HepG2 (cell line): ENCODE measurements around the gene TMEM44. TPM values are rescaled to one million over a fixed set of nuclear protein-coding genes. Genes with fewer than 3 reads are reported as not detected.

Source experiments
- KDM2A ChIP-seq: sonication (generic); formaldehyde crosslinking; IDR thresholded peaks from 2 replicates; pipeline ENCODE4 v1.4.0; 2020; ENCODE audit warnings: low read depth, missing genetic modification reagents, borderline replicate concordance
- MIXL1 ChIP-seq: IDR thresholded peaks from 2 replicates; pipeline ENCODE4 v1.6.1; 2016
- PHF21A ChIP-seq: sonication (generic); formaldehyde crosslinking; IDR thresholded peaks from 2 replicates; pipeline ENCODE4 v1.5.0; 2020; ENCODE audit warnings: mild to moderate bottlenecking, missing genetic modification reagents
- RXRA ChIP-seq: sonication (generic); formaldehyde crosslinking; IDR thresholded peaks from 2 replicates; pipeline ENCODE4 v1.5.1; 2020; ENCODE audit warnings: missing genetic modification reagents
- SOX6 ChIP-seq, 2 experiments: fragments of 450-650 bp in 1 of 2; sonication (generic) in 1 of 2; formaldehyde crosslinking in 1 of 2; IDR thresholded peaks; 2 replicates each; pipeline versions ENCODE4 v1.4.0 to v1.6.1; 2017 to 2020; ENCODE audit warnings: antibody characterized with exemption in 1 of 2, mild to moderate bottlenecking in 1 of 2, missing genetic modification reagents in 1 of 2
- SPEN ChIP-seq: sonication (generic); formaldehyde crosslinking; IDR thresholded peaks from 2 replicates; pipeline ENCODE4 v1.5.1; 2020; ENCODE audit warnings: low read depth, mild to moderate bottlenecking, missing genetic modification reagents
- TBX2 ChIP-seq: sonication (generic); formaldehyde crosslinking; IDR thresholded peaks from 2 replicates; pipeline ENCODE4 v1.5.0; 2020; ENCODE audit warnings: missing genetic modification reagents, mild to moderate bottlenecking, borderline replicate concordance
- ZNF547 ChIP-seq: sonication (generic); formaldehyde crosslinking; IDR thresholded peaks from 2 replicates; pipeline ENCODE4 v1.5.1; 2020; ENCODE audit warnings: mild to moderate bottlenecking, missing genetic modification reagents
- polyA plus RNA-seq, 8 experiments: library from polyadenylated mRNA; depleted of rRNA in 3 of 8; stranded (reverse) in 7 of 8; unstranded in 1 of 8; fragments of >200 nt; fragmentation: Illumina TruSeq in 4 of 8; extraction: Trizol in 4 of 8; gene quantifications; 2 replicates each; pipeline versions ENCODE4 v1.2.1 to v1.2.3, GENCODE V29; 2011 to 2016; ENCODE audit warnings: low read depth in 4 of 8, missing spikeins in 1 of 8, mixed read lengths in 1 of 8; ENCODE audit not compliant: insufficient read depth in 1 of 8
- total RNA-seq, 5 experiments: library from RNA; depleted of rRNA; stranded (reverse); fragments of >200 nt; fragmentation: Illumina TruSeq; extraction: Trizol; gene quantifications; 2 replicates each; pipeline ENCODE4 v1.2.3, GENCODE V29; 2016; ENCODE audit warnings: low read depth in 1 of 5
- TF ChIP-seq, protein P1 (sequence below): IDR thresholded peaks from 2 replicates; pipeline ENCODE4 v1.6.1; 2012; ENCODE audit warnings: low read length, improper control_type of control experiment
- TF ChIP-seq, protein P2 (sequence below): sonication (generic); formaldehyde crosslinking; IDR thresholded peaks from 2 replicates; pipeline ENCODE4 v1.4.0; 2020; ENCODE audit warnings: low read depth, missing genetic modification reagents
- TF ChIP-seq, protein P3 (sequence below): sonication (generic); formaldehyde crosslinking; conservative IDR thresholded peaks from 2 replicates; pipeline ENCODE4 v1.4.0; 2020; ENCODE audit warnings: missing genetic modification reagents
- TF ChIP-seq, protein P4 (sequence below): sonication (generic); formaldehyde crosslinking; IDR thresholded peaks from 2 replicates; pipeline ENCODE4 v1.8.1; 2023; ENCODE audit warnings: missing genetic modification reagents, inconsistent platforms, borderline replicate concordance
- TF ChIP-seq, protein P5 (sequence below): IDR thresholded peaks from 2 replicates; pipeline ENCODE4 v1.6.1; 2016
- TF ChIP-seq, protein P6 (sequence below): sonication (generic); formaldehyde crosslinking; IDR thresholded peaks from 2 replicates; pipeline ENCODE4 v1.8.0; 2022; ENCODE audit warnings: mild to moderate bottlenecking, missing genetic modification reagents; ENCODE audit not compliant: insufficient replicate concordance

The TMEM44 gene
- total and polyA plus RNA-seq, 2 of the 13 experiments (the other 11 are each of a cell fraction or from before 2014, with no cell fraction given) = 7.3 to 13.8 TPM

DNA sequence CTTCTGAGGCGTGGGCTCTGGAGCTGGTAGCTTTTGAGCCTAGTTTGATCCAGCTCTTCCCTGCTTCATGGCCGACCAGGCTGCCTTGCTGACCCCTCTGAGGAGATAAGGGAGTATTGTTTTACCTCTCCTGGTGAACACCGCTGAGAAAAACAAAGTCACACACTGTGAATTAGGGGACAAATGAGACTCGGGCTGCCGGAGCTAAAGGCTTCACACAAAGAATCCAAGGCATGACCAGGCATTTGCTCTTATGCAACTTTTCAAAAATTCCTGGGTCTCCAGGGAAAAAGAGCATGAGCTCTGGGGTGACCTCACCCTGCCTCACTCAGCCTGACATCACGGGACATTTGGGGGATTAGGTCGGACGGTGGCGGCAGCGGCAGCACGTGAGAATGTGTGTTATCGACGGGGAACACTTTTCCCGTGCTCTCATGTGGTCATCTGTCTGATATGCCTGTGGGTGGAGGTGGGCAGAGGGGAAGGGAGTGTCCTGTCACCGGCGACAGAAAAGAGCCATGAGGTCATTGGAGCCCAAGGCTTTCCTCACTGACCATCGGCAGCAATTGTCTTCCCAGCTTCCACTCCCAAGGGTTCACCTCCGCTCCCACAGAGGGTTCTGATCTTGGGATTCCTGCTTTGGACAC lies 61.0 kb downstream of the TMEM44 start (continued):
- TF ChIP-seq, protein P1, sequence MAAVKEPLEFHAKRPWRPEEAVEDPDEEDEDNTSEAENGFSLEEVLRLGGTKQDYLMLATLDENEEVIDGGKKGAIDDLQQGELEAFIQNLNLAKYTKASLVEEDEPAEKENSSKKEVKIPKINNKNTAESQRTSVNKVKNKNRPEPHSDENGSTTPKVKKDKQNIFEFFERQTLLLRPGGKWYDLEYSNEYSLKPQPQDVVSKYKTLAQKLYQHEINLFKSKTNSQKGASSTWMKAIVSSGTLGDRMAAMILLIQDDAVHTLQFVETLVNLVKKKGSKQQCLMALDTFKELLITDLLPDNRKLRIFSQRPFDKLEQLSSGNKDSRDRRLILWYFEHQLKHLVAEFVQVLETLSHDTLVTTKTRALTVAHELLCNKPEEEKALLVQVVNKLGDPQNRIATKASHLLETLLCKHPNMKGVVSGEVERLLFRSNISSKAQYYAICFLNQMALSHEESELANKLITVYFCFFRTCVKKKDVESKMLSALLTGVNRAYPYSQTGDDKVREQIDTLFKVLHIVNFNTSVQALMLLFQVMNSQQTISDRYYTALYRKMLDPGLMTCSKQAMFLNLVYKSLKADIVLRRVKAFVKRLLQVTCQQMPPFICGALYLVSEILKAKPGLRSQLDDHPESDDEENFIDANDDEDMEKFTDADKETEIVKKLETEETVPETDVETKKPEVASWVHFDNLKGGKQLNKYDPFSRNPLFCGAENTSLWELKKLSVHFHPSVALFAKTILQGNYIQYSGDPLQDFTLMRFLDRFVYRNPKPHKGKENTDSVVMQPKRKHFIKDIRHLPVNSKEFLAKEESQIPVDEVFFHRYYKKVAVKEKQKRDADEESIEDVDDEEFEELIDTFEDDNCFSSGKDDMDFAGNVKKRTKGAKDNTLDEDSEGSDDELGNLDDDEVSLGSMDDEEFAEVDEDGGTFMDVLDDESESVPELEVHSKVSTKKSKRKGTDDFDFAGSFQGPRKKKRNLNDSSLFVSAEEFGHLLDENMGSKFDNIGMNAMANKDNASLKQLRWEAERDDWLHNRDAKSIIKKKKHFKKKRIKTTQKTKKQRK = no peak
- TF ChIP-seq RXRA (CRISPR knock-in tag) = peak; percentile 67
- 0 out of 2 replicates have a peak, but pooled peaks have one; percentile 43 for TF ChIP-seq ZNF547 (CRISPR knock-in tag)
- TF ChIP-seq, protein P2, sequence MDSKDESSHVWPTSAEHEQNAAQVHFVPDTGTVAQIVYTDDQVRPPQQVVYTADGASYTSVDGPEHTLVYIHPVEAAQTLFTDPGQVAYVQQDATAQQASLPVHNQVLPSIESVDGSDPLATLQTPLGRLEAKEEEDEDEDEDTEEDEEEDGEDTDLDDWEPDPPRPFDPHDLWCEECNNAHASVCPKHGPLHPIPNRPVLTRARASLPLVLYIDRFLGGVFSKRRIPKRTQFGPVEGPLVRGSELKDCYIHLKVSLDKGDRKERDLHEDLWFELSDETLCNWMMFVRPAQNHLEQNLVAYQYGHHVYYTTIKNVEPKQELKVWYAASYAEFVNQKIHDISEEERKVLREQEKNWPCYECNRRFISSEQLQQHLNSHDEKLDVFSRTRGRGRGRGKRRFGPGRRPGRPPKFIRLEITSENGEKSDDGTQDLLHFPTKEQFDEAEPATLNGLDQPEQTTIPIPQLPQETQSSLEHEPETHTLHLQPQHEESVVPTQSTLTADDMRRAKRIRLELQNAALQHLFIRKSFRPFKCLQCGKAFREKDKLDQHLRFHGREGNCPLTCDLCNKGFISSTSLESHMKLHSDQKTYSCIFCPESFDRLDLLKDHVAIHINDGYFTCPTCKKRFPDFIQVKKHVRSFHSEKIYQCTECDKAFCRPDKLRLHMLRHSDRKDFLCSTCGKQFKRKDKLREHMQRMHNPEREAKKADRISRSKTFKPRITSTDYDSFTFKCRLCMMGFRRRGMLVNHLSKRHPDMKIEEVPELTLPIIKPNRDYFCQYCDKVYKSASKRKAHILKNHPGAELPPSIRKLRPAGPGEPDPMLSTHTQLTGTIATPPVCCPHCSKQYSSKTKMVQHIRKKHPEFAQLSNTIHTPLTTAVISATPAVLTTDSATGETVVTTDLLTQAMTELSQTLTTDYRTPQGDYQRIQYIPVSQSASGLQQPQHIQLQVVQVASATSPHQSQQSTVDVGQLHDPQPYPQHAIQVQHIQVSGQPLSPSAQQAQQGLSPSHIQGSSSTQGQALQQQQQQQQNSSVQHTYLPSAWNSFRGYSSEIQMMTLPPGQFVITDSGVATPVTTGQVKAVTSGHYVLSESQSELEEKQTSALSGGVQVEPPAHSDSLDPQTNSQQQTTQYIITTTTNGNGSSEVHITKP (CRISPR knock-in tag) = no peak
- TF ChIP-seq, protein P3, sequence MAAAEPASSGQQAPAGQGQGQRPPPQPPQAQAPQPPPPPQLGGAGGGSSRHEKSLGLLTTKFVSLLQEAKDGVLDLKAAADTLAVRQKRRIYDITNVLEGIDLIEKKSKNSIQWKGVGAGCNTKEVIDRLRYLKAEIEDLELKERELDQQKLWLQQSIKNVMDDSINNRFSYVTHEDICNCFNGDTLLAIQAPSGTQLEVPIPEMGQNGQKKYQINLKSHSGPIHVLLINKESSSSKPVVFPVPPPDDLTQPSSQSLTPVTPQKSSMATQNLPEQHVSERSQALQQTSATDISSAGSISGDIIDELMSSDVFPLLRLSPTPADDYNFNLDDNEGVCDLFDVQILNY = no peak
- no peak for TF ChIP-seq SPEN (CRISPR knock-in tag)
- TF ChIP-seq, protein P4, sequence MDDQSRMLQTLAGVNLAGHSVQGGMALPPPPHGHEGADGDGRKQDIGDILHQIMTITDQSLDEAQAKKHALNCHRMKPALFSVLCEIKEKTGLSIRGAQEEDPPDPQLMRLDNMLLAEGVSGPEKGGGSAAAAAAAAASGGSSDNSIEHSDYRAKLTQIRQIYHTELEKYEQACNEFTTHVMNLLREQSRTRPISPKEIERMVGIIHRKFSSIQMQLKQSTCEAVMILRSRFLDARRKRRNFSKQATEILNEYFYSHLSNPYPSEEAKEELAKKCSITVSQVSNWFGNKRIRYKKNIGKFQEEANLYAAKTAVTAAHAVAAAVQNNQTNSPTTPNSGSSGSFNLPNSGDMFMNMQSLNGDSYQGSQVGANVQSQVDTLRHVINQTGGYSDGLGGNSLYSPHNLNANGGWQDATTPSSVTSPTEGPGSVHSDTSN (CRISPR knock-in tag) = no peak
- TF ChIP-seq, protein P5, sequence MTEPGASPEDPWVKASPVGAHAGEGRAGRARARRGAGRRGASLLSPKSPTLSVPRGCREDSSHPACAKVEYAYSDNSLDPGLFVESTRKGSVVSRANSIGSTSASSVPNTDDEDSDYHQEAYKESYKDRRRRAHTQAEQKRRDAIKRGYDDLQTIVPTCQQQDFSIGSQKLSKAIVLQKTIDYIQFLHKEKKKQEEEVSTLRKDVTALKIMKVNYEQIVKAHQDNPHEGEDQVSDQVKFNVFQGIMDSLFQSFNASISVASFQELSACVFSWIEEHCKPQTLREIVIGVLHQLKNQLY = 0 out of 2 replicates have a peak, but pooled peaks have one; percentile 20
- no peak for TF ChIP-seq MIXL1
- TF ChIP-seq, protein P6, sequence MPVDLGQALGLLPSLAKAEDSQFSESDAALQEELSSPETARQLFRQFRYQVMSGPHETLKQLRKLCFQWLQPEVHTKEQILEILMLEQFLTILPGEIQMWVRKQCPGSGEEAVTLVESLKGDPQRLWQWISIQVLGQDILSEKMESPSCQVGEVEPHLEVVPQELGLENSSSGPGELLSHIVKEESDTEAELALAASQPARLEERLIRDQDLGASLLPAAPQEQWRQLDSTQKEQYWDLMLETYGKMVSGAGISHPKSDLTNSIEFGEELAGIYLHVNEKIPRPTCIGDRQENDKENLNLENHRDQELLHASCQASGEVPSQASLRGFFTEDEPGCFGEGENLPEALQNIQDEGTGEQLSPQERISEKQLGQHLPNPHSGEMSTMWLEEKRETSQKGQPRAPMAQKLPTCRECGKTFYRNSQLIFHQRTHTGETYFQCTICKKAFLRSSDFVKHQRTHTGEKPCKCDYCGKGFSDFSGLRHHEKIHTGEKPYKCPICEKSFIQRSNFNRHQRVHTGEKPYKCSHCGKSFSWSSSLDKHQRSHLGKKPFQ (CRISPR knock-in tag) = peak; percentile 54
- peak; percentile 54; the same call in 1 of the 2 replicates for TF ChIP-seq TBX2
- peak; percentile 42; the same call in 1 of the 2 replicates for TF ChIP-seq KDM2A (CRISPR knock-in tag)
- TF ChIP-seq SOX6 (IDR thresholded peaks at IDR 0.05) = no peak
- TF ChIP-seq SOX6 (CRISPR knock-in tag; IDR thresholded peaks at IDR 0.05) = peak; percentile 56
- peak; percentile 32; the same call in 1 of the 2 replicates for TF ChIP-seq PHF21A (CRISPR knock-in tag)
